Left lung (tissue), 10 donors: ENCODE results near the gene SCAPER. TPM values are rescaled to one million over a fixed set of nuclear protein-coding genes. Genes with fewer than 3 reads are reported as not detected.

Source experiments
- ATAC-seq: fragments of 200-7000 bp; cut with Tn5 transposase; one replicate; pipeline ENCODE4 v1.9.1; 2020; ENCODE audit warnings: moderate library complexity
- DNase-seq, 4 donors: peaks; one replicate each; pipeline ENCODE4 v3.0.0-alpha.2; 2013 to 2020
- H3K27ac ChIP-seq, 2 donors: fragments of 200-600 bp; sonication (generic) in 1 of 2; one replicate each; pipeline versions ENCODE4 v1.5.0 to v1.8.0; 2020 to 2021
- H3K27me3 ChIP-seq, 2 donors: fragments of 200-600 bp; sonication (generic) in 1 of 2; one replicate each; pipeline versions ENCODE4 v1.5.0 to v1.8.0; 2020 to 2021
- H3K36me3 ChIP-seq, 2 donors: fragments of 200-600 bp; sonication (generic) in 1 of 2; one replicate each; pipeline versions ENCODE4 v1.5.0 to v1.8.0; 2020 to 2021
- H3K4me1 ChIP-seq, 2 donors: fragments of 200-600 bp; one replicate each; pipeline ENCODE4 v1.8.0; 2021
- H3K4me3 ChIP-seq, 2 donors: fragments of 200-600 bp; sonication (generic) in 1 of 2; one replicate each; pipeline versions ENCODE4 v1.5.0 to v1.8.0; 2020 to 2021; ENCODE audit warnings: mild to moderate bottlenecking in 1 of 2
- H3K9me3 ChIP-seq, 2 donors: fragments of 200-600 bp; sonication (generic) in 1 of 2; one replicate each; pipeline versions ENCODE4 v1.5.0 to v1.8.0; 2020 to 2021
- CTCF ChIP-seq, 2 donors: fragments of 200-600 bp; sonication (generic) in 1 of 2; IDR thresholded peaks; one replicate each; pipeline versions ENCODE4 v1.5.0 to v1.8.0; 2021; ENCODE audit warnings: antibody characterized with exemption in 2 of 2
- intact Hi-C, 2 donors: fragments of 100-400 bp; cut with DNase I; formaldehyde crosslinking; loops; one replicate each; pipeline versions ENCODE4 v1.11.2 to v1.14.2; 2022
- polyA plus RNA-seq, 6 donors: library from polyadenylated mRNA; unstranded; fragments of 120-200 nt; gene quantifications; one replicate each; pipeline ENCODE4 v1.2.1, GENCODE V29; 2013; ENCODE audit not compliant: insufficient read length in 6 of 6
- total RNA-seq, 2 donors: library from RNA; stranded (reverse); fragmentation: NEBNext Ultra II Directional; extraction: Animal tissue kit (Norgen Biotek cat#: 25700); gene quantifications; one replicate each; pipeline ENCODE4 v1.2.1, GENCODE V29; 2021
- donor health status: DM: no; HTN: yes; CAD: no.
- donor health status: DM: no; HTN: no; CAD: no.

Gene SCAPER
- total and polyA plus RNA-seq, 8 donors = 18.3 to 30.0 (median 26.6) TPM

GRCh38 chr15:76451540-76451939 lies 453.6 kb downstream of the SCAPER start:
- ATAC-seq (no peak), DNase-seq (no peak)
- no peaks in the 10 kb centered on the region for H3K4me1 ChIP-seq
- no peak overlapping the region for H3K27ac ChIP-seq
- no peaks in the 10 kb centered on the region for H3K27me3 ChIP-seq
- intact Hi-C loops = no loop called here
- H3K36me3 ChIP-seq = no peaks in the 10 kb centered on the region
- no peak overlapping the region for H3K4me3 ChIP-seq
- TF ChIP-seq CTCF (IDR thresholded peaks at IDR 0.05) = no peak
- no peaks in the 10 kb centered on the region for H3K9me3 ChIP-seq

- intact Hi-C loops = no loop called here
- ATAC-seq = no peak
These were observed 455.7 kb downstream of the SCAPER start for GRCh38 chr15:76449455-76449854.

GRCh38 chr15:76448755-76449154 lies 456.4 kb downstream of the SCAPER start:
- Histone ChIP-seq H3K27ac (no peak overlapping the region), H3K4me1 (no peaks in the 10 kb centered on the region), H3K36me3 (no peaks in the 10 kb centered on the region), H3K4me3 (no peak overlapping the region), H3K9me3 (no peaks in the 10 kb centered on the region), H3K27me3 (no peaks in the 10 kb centered on the region)
- no peak for TF ChIP-seq CTCF (IDR thresholded peaks at IDR 0.05)
- ATAC-seq (no peak), DNase-seq (no peak)
- intact Hi-C loops = no loop called here

More at GRCh38 chr15:76449455-76449854, 455.7 kb downstream of the SCAPER start:
- Histone ChIP-seq H3K27me3 (no peaks in the 10 kb centered on the region), H3K27ac (no peak overlapping the region), H3K36me3 (no peaks in the 10 kb centered on the region), H3K4me1 (no peaks in the 10 kb centered on the region), H3K4me3 (no peak overlapping the region), H3K9me3 (no peaks in the 10 kb centered on the region)
- TF ChIP-seq CTCF (IDR thresholded peaks at IDR 0.05) = no peak
- DNase-seq = no peak

GRCh38 chr15:76447728-76448441 lies 457.3 kb downstream of the SCAPER start:
- H3K36me3 ChIP-seq = no peaks in the 10 kb centered on the region
- no peak overlapping the region for H3K27ac ChIP-seq
- TF ChIP-seq CTCF (IDR thresholded peaks at IDR 0.05) = no peak
- no peaks in the 10 kb centered on the region for H3K27me3 ChIP-seq
- DNase-seq (no peak), ATAC-seq (no peak)
- no peak overlapping the region for H3K4me3 ChIP-seq
- no peaks in the 10 kb centered on the region for H3K4me1 ChIP-seq
- no peaks in the 10 kb centered on the region for H3K9me3 ChIP-seq
- intact Hi-C loops = no loop called here

- DNase-seq (peak in 2 of 4 donors; percentile 16 to 17), ATAC-seq (no peak)
- intact Hi-C loops = no loop called here
- no peaks in the 10 kb centered on the region for H3K9me3 ChIP-seq
- H3K27ac ChIP-seq = no peak overlapping the region
- no peaks in the 10 kb centered on the region for H3K4me1 ChIP-seq
- no peaks in the 10 kb centered on the region for H3K36me3 ChIP-seq
- H3K27me3 ChIP-seq = no peaks in the 10 kb centered on the region
- no peak for TF ChIP-seq CTCF (IDR thresholded peaks at IDR 0.05)
- no peak overlapping the region for H3K4me3 ChIP-seq
These were observed 464.7 kb downstream of the SCAPER start for GRCh38 chr15:76440441-76440840.
